Measurements from ENCODE around the gene NDUFS2.

DNA sequence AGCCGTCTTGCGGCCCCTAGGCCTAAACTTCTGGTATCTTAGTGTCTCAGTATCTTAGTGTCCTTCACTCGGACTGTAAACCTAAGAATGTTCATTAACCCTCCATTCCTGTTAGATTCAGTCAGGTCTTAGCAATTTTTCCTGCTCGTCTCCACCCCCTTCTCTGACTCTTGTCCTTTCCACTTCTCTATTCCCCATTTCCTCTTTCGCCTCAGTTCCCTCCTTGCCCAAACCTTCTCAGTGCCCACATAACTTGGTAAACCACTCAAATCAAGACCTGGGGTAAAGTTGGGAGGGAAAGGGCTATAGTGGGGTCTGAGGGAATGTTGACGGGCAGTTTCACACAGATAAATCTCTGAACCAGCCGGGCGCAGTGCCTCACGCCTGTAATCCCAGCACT is 12.2 kb downstream of the NDUFS2 start:
- TF ChIP-seq POLR2AphosphoS5 (IDR thresholded peaks at IDR 0.05; ENCODE audit: low read length) (no peak), POLR2A (IDR thresholded peaks at IDR 0.05; ENCODE audit: low read depth, low read length) (no peak), ZNF24 (IDR thresholded peaks at IDR 0.05) (no peak)
- TF ChIP-seq, protein P1, sequence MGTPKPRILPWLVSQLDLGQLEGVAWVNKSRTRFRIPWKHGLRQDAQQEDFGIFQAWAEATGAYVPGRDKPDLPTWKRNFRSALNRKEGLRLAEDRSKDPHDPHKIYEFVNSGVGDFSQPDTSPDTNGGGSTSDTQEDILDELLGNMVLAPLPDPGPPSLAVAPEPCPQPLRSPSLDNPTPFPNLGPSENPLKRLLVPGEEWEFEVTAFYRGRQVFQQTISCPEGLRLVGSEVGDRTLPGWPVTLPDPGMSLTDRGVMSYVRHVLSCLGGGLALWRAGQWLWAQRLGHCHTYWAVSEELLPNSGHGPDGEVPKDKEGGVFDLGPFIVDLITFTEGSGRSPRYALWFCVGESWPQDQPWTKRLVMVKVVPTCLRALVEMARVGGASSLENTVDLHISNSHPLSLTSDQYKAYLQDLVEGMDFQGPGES (IDR thresholded peaks at IDR 0.05), result no peak
- TF ChIP-seq, protein P2, sequence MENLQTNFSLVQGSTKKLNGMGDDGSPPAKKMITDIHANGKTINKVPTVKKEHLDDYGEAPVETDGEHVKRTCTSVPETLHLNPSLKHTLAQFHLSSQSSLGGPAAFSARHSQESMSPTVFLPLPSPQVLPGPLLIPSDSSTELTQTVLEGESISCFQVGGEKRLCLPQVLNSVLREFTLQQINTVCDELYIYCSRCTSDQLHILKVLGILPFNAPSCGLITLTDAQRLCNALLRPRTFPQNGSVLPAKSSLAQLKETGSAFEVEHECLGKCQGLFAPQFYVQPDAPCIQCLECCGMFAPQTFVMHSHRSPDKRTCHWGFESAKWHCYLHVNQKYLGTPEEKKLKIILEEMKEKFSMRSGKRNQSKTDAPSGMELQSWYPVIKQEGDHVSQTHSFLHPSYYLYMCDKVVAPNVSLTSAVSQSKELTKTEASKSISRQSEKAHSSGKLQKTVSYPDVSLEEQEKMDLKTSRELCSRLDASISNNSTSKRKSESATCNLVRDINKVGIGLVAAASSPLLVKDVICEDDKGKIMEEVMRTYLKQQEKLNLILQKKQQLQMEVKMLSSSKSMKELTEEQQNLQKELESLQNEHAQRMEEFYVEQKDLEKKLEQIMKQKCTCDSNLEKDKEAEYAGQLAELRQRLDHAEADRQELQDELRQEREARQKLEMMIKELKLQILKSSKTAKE (IDR thresholded peaks at IDR 0.05; ENCODE audit: low read depth, poor library complexity, severe bottlenecking), result no peak
- TF ChIP-seq, protein P3, sequence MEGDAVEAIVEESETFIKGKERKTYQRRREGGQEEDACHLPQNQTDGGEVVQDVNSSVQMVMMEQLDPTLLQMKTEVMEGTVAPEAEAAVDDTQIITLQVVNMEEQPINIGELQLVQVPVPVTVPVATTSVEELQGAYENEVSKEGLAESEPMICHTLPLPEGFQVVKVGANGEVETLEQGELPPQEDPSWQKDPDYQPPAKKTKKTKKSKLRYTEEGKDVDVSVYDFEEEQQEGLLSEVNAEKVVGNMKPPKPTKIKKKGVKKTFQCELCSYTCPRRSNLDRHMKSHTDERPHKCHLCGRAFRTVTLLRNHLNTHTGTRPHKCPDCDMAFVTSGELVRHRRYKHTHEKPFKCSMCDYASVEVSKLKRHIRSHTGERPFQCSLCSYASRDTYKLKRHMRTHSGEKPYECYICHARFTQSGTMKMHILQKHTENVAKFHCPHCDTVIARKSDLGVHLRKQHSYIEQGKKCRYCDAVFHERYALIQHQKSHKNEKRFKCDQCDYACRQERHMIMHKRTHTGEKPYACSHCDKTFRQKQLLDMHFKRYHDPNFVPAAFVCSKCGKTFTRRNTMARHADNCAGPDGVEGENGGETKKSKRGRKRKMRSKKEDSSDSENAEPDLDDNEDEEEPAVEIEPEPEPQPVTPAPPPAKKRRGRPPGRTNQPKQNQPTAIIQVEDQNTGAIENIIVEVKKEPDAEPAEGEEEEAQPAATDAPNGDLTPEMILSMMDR (IDR thresholded peaks at IDR 0.05 in 2 of 3, conservative IDR thresholded peaks at IDR 0.05 in 1 of 3; ENCODE audit: control insufficient read depth in 2 of 3, extremely low read depth in 1 of 3, insufficient read depth in 1 of 3, low read depth in 3 of 3, low read length in 3 of 3), result no peak
